Vagina (tissue), 2 donors: ENCODE results near the gene TRMT112. TPM values are rescaled to one million over a fixed set of nuclear protein-coding genes. Genes with fewer than 3 reads are reported as not detected.

Experiments
- DNase-seq, 2 donors: peaks; one replicate each; pipeline ENCODE4 v3.0.0-alpha.2; 2017; ENCODE audit errors: extremely low spot score in 2 of 2
- H3K27ac ChIP-seq: fragments of 200-600 bp; sonication (generic); one replicate; pipeline ENCODE4 v1.5.1; 2019
- H3K27me3 ChIP-seq: fragments of 200-600 bp; sonication (generic); one replicate; pipeline ENCODE4 v1.5.1; 2019
- H3K36me3 ChIP-seq, 2 donors: fragments of 200-600 bp; sonication (generic); one replicate each; pipeline ENCODE4 v1.5.1; 2017 to 2019
- H3K4me1 ChIP-seq: fragments of 200-600 bp; sonication (generic); one replicate; pipeline ENCODE4 v1.5.1; 2019
- H3K4me3 ChIP-seq, 2 donors: fragments of 200-600 bp; sonication (generic); 1 replicate in 1 of 2; 2 replicates in 1 of 2; pipeline ENCODE4 v1.5.1; 2016 to 2019
- H3K9me3 ChIP-seq: fragments of 200-600 bp; sonication (generic); one replicate; pipeline ENCODE4 v1.5.1; 2019
- CTCF ChIP-seq, 3 experiments: fragments of 450-650 bp in 2 of 3; fragments of 200-600 bp in 1 of 3; sonication (generic) in 1 of 3; IDR thresholded peaks; one replicate each; pipeline ENCODE4 v1.5.1; 2017 to 2019; ENCODE audit warnings: antibody characterized with exemption in 3 of 3, mild to moderate bottlenecking in 2 of 3, moderate library complexity in 2 of 3
- POLR2A ChIP-seq, 2 donors: fragments of 450-650 bp; IDR thresholded peaks; one replicate each; pipeline ENCODE4 v1.6.1; 2017; ENCODE audit warnings: antibody characterized with exemption in 2 of 2, mild to moderate bottlenecking in 2 of 2, moderate library complexity in 2 of 2
- POLR2AphosphoS5 ChIP-seq, 2 donors: sonication (generic); formaldehyde crosslinking; IDR thresholded peaks; one replicate each; pipeline ENCODE4 v1.9.0; 2017; ENCODE audit warnings: antibody characterized with exemption in 2 of 2, mild to moderate bottlenecking in 2 of 2, low read depth in 1 of 2; ENCODE audit not compliant: insufficient read depth in 1 of 2
- intact Hi-C: fragments of 100-400 bp; cut with DNase I; formaldehyde crosslinking; loops from one replicate; pipeline ENCODE4 v1.15.1; 2023
- total RNA-seq: library from RNA; depleted of rRNA; stranded (reverse); fragments of >200 nt; gene quantifications from one replicate; pipeline ENCODE4 v1.2.3, GENCODE V29; 2016

TRMT112 gene
- total RNA-seq, 1 donor from 2014 or later = 195 TPM

DNA sequence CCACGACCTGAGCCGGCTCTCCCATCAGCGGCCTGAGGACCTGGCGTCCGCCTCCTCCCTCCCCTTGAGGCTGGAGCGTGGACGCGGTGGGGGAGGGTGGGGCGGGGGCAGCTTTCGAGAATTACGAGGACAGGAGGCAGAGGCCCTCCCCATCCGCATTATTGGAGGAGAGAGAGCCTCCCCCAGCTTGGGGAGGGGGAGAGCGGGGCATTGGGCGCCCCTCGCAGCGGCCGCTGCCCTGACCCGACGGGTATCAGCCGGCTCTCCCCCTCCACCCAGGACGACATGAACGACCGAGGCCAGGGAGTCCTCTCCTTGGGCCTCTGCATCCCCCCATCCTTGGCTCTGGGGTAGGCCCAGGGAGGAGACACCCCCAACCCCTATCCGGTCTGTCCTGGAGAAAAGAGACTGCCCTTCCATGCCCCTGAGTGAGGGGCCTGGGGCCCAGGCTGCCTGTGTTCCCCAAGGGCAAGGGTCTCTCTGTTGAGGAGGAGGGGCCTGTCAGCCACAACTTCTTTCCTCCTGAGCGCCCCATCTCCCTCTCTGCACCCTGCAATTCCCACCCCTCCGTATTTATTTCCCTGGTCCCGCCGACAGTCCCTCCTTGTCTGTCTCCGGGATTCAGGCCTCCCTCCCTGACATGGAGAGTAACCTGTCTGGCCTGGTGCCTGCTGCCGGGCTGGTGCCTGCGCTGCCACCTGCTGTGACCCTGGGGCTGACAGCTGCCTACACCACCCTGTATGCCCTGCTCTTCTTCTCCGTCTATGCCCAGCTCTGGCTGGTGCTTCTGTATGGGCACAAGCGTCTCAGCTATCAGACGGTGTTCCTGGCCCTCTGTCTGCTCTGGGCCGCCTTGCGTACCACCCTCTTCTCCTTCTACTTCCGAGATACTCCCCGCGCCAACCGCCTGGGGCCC lies 31.2 kb downstream of the TRMT112 start:
- Histone ChIP-seq H3K27me3 (no peaks in the 10 kb centered on the region), H3K27ac (peak overlapping the region; percentile 94), H3K9me3 (no peaks in the 10 kb centered on the region), H3K4me3 (peak overlapping the region; percentile 61 to 83), H3K36me3 (no peaks in the 10 kb centered on the region), H3K4me1 (peaks cover 42% of the 10 kb centered on the region)
- TF ChIP-seq POLR2AphosphoS5 (IDR thresholded peaks at IDR 0.05; ENCODE audit: insufficient read depth in 1 of 2, low read depth in 1 of 2) (no peak), POLR2A (IDR thresholded peaks at IDR 0.05) (no peak), CTCF (IDR thresholded peaks at IDR 0.05) (no peak)
- DNase-seq = no peak
- intact Hi-C loops = no loop called here

GRCh38 chr11:64284962-64285884 lies 32.1 kb downstream of the TRMT112 start, which contains the start of gene GPR137:
TSS of gene GPR137 (plus strand) at chr11:64285848. CDS start at chr11:64286525, 677 bp downstream.
- intact Hi-C loops = no loop called here

GRCh38 chr11:64284048-64284961 lies 33.1 kb downstream of the TRMT112 start, which contains the start of gene BAD:
TSS of gene BAD (minus strand) at chr11:64284665. CDS start at chr11:64284368, 297 bp downstream.
- H3K27me3 ChIP-seq = no peaks in the 10 kb centered on the region
- no peaks in the 10 kb centered on the region for H3K9me3 ChIP-seq
- intact Hi-C loops = no loop called here
- peaks cover 37% of the 10 kb centered on the region for H3K4me1 ChIP-seq
- H3K4me3 ChIP-seq = peak within 1 kb of the TSS; percentile 61 to 83
- H3K27ac ChIP-seq = peak within 1 kb of the TSS; percentile 94
- TF ChIP-seq POLR2A (IDR thresholded peaks at IDR 0.05) (peak in 1 of 2 donors; percentile 53), CTCF (IDR thresholded peaks at IDR 0.05) (no peak), POLR2AphosphoS5 (IDR thresholded peaks at IDR 0.05; ENCODE audit: insufficient read depth in 1 of 2, low read depth in 1 of 2) (peak; percentile 60 to 96)
- no peaks in the 10 kb centered on the region for H3K36me3 ChIP-seq
- peak in 1 of 2 donors; percentile 96 for DNase-seq

More at GRCh38 chr11:64284962-64285884, 32.1 kb downstream of the TRMT112 start, which contains the start of gene GPR137:
- DNase-seq = no peak
- Histone ChIP-seq H3K9me3 (no peaks in the 10 kb centered on the region), H3K4me1 (peaks cover 37% of the 10 kb centered on the region), H3K27me3 (no peaks in the 10 kb centered on the region), H3K4me3 (peak within 1 kb of the TSS; percentile 61 to 83), H3K27ac (peak within 1 kb of the TSS; percentile 94), H3K36me3 (no peaks in the 10 kb centered on the region)
- no peak for TF ChIP-seq POLR2A (IDR thresholded peaks at IDR 0.05)
- TF ChIP-seq POLR2AphosphoS5 (IDR thresholded peaks at IDR 0.05; ENCODE audit: insufficient read depth in 1 of 2, low read depth in 1 of 2) = peak in 1 of 2 donors; percentile 78

DNA sequence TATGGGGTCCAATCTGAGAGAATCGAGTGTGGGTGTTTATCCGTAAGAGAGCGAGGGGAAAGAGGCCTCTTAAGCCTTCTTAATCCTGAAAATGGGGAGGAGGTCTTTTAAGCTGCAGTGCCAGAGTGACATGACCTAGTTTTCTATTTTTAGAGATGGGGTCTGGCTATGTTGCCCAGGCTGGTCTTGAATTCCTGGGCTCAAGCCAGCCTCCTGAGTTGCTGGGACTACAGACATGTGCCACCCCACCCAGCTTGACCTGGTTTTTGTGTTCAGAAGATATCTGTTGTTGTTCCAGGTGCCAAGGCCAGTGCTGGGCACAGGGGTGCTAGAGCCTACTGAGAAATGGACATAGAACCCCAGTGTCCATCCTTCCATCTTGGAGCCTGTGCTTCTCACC lies 34.3 kb downstream of the TRMT112 start:
- DNase-seq = no peak
- no peak overlapping the region for H3K4me3 ChIP-seq
- no peaks in the 10 kb centered on the region for H3K9me3 ChIP-seq
- intact Hi-C loops = no loop called here
- H3K36me3 ChIP-seq = peaks cover 0 to 10% of the 10 kb centered on the region in 2 donors
- peaks cover 37% of the 10 kb centered on the region for H3K4me1 ChIP-seq
- TF ChIP-seq CTCF (IDR thresholded peaks at IDR 0.05) = no peak
- TF ChIP-seq POLR2AphosphoS5 (IDR thresholded peaks at IDR 0.05; ENCODE audit: insufficient read depth in 1 of 2, low read depth in 1 of 2) = no peak
- no peak for TF ChIP-seq POLR2A (IDR thresholded peaks at IDR 0.05)
- H3K27ac ChIP-seq = peak overlapping the region; percentile 94
- H3K27me3 ChIP-seq = no peaks in the 10 kb centered on the region
